Activated CD4-positive, alpha-beta T cell treated with anti-CD3 and anti-CD28 coated beads for 1 hour (primary cell): ENCODE data around the gene ADAMTS2.
"Not testable (repeated sequence)": the region's sequence is repeated elsewhere in the genome, so short reads cannot be mapped to it uniquely, and the experiment has no call there.

Experiments used
- DNase-seq: peaks from one replicate; pipeline ENCODE4 v3.0.0-alpha.2; 2020

The ADAMTS2 gene

GRCh38 chr5:179324316-179324715 lies 20.9 kb downstream of the ADAMTS2 start:
- not testable (repeated sequence) for DNase-seq

- no peak for DNase-seq
Observed at GRCh38 chr5:179323026-179323870, 22.0 kb downstream of the ADAMTS2 start.

GRCh38 chr5:179322071-179323025 lies 22.9 kb downstream of the ADAMTS2 start:
- no peak for DNase-seq

GRCh38 chr5:179321206-179321987 lies 23.9 kb downstream of the ADAMTS2 start:
- no peak for DNase-seq

- DNase-seq = no peak
Observed at GRCh38 chr5:179319741-179320281, 25.4 kb downstream of the ADAMTS2 start.

- DNase-seq = no peak
Observed at GRCh38 chr5:179319123-179319522, 26.1 kb downstream of the ADAMTS2 start.

- DNase-seq = no peak
Observed at GRCh38 chr5:179318221-179318955, 26.9 kb downstream of the ADAMTS2 start.

GRCh38 chr5:179317411-179318220 lies 27.6 kb downstream of the ADAMTS2 start:
- DNase-seq = no peak

GRCh38 chr5:179316982-179317381 lies 28.3 kb downstream of the ADAMTS2 start:
- DNase-seq = no peak

GRCh38 chr5:179316111-179316551 lies 29.1 kb downstream of the ADAMTS2 start:
- no peak for DNase-seq

GRCh38 chr5:179315356-179315890 lies 29.8 kb downstream of the ADAMTS2 start:
- DNase-seq = no peak

GRCh38 chr5:179314606-179315355 lies 30.5 kb downstream of the ADAMTS2 start:
- DNase-seq = no peak

GRCh38 chr5:179313849-179314521 lies 31.3 kb downstream of the ADAMTS2 start:
- DNase-seq = no peak

- DNase-seq = no peak
Observed at GRCh38 chr5:179312557-179313235, 32.6 kb downstream of the ADAMTS2 start.

GRCh38 chr5:179311581-179311980 lies 33.7 kb downstream of the ADAMTS2 start:
- no peak for DNase-seq

GRCh38 chr5:179311091-179311470 lies 34.2 kb downstream of the ADAMTS2 start:
- no peak for DNase-seq

- no peak for DNase-seq
Observed at GRCh38 chr5:179310439-179311090, 34.7 kb downstream of the ADAMTS2 start.

GRCh38 chr5:179309751-179310320 lies 35.4 kb downstream of the ADAMTS2 start:
- no peak for DNase-seq
